NB4 (cell line): ENCODE measurements around the gene HAND1.

ENCODE experiments used
- MYC ChIP-seq: IDR thresholded peaks from 2 replicates; pipeline ENCODE4 v1.6.1; 2011; ENCODE audit warnings: low read depth, low read length
- POLR2A ChIP-seq: IDR thresholded peaks from 2 replicates; pipeline ENCODE4 v1.6.1; 2011; ENCODE audit warnings: mild to moderate bottlenecking; ENCODE audit not compliant: insufficient read length; ENCODE audit errors: extremely low read depth
- TF ChIP-seq, protein P1 (sequence below): IDR thresholded peaks from one replicate; pipeline ENCODE4 v1.5.1; 2012; ENCODE audit warnings: low read depth, low read length
- TF ChIP-seq, protein P2 (sequence below): IDR thresholded peaks from 2 replicates; pipeline ENCODE4 v1.6.1; 2011; ENCODE audit warnings: low read depth, low read length

DNA sequence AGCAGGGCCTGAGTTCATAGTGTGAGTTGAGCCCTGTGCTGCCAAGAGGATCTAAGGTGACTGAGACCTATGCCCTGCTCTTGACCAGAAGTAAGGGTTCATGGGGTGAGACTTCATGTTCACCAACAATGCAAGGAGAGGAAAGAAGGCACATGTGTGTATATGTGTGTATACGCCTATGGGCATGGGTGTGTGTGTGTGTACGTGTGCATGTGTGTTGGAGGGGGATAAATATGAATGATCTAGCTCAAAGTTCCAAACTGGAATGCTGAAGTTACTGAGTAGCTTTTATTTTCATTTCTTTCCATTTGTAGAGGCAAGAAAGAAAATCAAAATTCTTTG lies 25.6 kb upstream of the HAND1 start:
- TF ChIP-seq, protein P1, sequence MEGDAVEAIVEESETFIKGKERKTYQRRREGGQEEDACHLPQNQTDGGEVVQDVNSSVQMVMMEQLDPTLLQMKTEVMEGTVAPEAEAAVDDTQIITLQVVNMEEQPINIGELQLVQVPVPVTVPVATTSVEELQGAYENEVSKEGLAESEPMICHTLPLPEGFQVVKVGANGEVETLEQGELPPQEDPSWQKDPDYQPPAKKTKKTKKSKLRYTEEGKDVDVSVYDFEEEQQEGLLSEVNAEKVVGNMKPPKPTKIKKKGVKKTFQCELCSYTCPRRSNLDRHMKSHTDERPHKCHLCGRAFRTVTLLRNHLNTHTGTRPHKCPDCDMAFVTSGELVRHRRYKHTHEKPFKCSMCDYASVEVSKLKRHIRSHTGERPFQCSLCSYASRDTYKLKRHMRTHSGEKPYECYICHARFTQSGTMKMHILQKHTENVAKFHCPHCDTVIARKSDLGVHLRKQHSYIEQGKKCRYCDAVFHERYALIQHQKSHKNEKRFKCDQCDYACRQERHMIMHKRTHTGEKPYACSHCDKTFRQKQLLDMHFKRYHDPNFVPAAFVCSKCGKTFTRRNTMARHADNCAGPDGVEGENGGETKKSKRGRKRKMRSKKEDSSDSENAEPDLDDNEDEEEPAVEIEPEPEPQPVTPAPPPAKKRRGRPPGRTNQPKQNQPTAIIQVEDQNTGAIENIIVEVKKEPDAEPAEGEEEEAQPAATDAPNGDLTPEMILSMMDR: no peak
- TF ChIP-seq POLR2A (no peak), MYC (no peak)
- TF ChIP-seq, protein P2, sequence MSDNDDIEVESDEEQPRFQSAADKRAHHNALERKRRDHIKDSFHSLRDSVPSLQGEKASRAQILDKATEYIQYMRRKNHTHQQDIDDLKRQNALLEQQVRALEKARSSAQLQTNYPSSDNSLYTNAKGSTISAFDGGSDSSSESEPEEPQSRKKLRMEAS: no peak
